DMS153 treated with DMSO at 0.1 percent for 48 hours (cell line): Measurements from ENCODE around the gene AXIN2.
A peak's percentile ranks its signal among the peaks of the same experiment; 100 is the strongest.

Experiments
- DNase-seq: peaks from one replicate; lab custom pipeline; 2025; ENCODE audit not compliant: unreplicated experiment; lab: John Stamatoyannopoulos, UW

AXIN2 gene

GRCh38 chr17:65554553-65555223 is 6.8 kb downstream of the AXIN2 start:
- peak; percentile 37 for DNase-seq

DNA sequence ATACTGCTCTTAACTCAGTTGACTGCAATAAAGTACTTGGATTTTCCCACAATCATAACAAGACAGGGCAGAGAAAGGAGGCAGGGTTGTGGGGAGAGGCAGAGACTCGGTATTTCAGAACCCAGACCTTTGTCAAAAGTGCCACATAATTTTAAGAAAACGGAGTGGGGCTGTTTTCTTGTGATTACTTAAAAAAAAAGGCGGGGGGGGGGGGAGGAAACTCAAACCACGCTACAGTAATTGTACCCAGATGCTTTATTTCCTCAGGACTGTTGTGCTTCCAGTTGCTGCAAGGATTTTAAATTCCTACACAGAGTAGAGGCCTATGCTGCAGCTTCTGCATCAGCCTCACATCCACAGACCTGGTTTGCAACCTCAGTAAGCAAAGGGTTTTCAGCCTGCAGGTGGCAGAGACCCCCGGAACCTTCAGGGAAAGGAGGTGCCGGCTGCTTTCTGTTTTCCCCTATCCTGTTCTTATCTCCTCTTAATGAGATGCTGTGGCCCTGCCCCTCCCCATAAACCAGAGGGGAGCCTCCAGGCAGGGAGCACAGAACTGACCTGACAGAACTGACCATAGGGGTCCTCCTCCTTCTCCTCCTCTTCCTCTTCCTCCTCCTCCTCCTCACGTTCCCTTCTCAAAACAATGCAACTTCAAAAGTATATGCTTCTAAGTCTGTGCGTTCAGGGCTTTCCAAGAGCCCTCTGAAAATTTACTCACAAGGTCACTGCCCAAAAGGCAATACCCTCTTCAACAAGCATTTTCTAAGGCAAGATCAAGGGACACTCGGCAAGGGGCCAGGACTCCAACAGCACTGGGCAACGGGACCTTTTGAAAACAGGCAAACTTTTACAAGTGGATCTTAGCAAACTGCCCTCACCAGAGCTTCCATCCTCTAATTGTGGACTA is 7.5 kb downstream of the AXIN2 start:
- DNase-seq = no peak

DNA sequence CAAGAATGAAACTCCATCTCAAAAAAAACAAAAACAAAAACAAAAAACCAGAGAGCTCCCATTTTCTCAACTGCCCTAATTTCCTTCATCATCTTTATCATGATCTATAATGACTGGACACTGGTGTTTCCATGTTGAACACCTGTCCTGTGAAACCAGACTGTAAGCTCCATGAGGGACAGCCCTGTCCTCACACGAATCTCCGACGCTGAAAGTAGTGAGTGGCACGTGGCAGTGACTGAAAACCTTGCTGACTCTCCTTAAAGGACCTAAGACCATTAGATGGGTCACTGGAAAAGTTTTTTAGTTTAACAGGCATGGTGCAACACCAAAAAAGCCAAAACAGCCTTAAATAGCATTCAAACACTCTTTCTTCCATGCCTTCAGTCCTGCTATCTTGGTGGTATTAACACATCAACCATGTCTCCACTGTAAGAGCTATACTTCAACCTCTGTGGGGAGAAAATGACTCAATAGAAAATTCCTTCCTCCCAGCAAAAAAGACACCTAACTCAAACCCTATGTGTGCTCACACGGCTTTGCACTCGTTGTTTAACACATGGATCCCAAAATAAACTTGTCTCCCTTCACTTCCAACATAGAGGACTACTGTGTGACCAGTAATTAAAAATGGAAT is 8.3 kb downstream of the AXIN2 start:
- DNase-seq = no peak

GRCh38 chr17:65552214-65552613 is 9.2 kb downstream of the AXIN2 start:
- no peak for DNase-seq

GRCh38 chr17:65551267-65552040 is 10.0 kb downstream of the AXIN2 start:
- no peak for DNase-seq

DNA sequence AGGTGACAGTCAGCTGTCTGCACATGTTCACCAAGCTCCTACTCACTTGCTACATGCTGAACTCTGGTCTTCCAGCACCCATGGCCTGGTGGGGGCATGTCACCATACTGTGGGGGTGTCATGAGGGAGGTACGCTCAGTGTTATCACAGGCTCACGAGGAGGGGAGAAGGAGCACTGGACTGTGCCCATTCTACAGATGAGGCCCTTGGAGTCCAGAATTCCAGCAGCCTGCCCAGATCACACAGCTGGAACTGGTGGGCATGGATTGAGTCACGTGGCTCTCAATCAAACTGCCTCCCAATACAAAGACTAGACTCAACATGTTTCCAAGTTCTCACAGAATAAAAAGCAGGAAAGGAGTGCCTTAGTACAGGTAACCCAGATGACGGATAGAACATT is 10.7 kb downstream of the AXIN2 start:
- DNase-seq = no peak

GRCh38 chr17:65550075-65550662 is 11.3 kb downstream of the AXIN2 start:
- DNase-seq = no peak

GRCh38 chr17:65548269-65548969 is 13.0 kb downstream of the AXIN2 start:
- no peak for DNase-seq

- no peak for DNase-seq
Measured at GRCh38 chr17:65547253-65547670, 14.2 kb downstream of the AXIN2 start.

DNA sequence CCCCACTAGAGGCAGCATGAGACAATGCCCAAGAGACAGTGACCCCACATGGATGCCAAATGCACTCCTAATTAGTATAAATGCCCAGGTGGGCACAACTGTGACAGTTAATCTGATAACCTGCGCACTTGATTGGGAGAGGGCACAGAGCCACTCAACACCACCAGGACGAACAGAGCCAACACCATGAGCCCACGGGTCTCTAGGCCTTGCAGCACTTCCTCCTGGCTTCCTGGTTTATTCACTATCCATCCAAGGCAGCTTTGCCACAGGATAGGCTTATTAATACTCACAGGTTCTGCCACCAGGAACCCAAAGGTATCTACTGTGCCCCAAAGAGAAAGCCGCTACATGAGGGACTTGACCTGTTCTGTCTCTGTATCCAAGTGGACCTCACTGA is 14.9 kb downstream of the AXIN2 start:
- DNase-seq = no peak

- no peak for DNase-seq
Measured at GRCh38 chr17:65545705-65546523, 15.5 kb downstream of the AXIN2 start.

GRCh38 chr17:65544672-65545071 is 16.8 kb downstream of the AXIN2 start:
- DNase-seq = no peak

- no peak for DNase-seq
Measured at GRCh38 chr17:65542610-65543009, 18.8 kb downstream of the AXIN2 start.

DNA sequence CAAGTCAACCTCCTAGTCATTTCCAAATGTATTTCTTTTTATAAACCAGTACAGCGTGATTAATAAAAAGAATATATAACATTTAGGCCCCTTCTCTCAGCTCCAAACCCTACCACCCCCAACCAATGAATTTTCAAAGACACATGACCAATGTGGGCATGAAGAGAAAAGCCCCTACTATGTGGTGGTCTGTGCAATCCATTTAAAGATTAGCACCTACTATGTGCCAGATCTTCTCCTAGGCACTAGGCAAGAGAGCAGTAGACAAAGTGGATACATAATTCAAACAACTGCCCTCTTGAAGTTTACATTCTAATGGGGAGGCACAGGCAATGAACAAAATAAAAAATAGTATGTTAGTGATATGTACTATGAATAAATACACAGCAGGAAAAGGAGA is 19.4 kb downstream of the AXIN2 start:
- no peak for DNase-seq

DNA sequence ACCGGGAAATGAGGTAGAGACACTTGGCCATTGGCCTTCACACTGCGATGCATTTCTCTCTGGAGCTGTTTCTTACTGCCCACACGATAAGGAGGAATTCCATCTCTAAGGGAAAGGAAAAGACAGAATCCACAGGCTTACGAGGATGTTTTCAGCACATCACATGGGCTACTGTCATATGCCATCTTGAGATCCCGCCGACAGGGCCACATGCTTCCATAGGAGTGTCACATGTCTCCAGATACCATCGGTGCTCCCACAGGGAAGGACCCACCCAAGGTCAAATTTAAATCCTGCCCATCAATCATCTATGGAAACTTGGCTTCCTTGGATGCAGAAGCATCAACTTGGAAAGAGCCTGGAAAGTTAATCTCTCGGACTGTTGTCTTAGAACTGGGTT is 20.0 kb downstream of the AXIN2 start:
- DNase-seq = no peak

DNA sequence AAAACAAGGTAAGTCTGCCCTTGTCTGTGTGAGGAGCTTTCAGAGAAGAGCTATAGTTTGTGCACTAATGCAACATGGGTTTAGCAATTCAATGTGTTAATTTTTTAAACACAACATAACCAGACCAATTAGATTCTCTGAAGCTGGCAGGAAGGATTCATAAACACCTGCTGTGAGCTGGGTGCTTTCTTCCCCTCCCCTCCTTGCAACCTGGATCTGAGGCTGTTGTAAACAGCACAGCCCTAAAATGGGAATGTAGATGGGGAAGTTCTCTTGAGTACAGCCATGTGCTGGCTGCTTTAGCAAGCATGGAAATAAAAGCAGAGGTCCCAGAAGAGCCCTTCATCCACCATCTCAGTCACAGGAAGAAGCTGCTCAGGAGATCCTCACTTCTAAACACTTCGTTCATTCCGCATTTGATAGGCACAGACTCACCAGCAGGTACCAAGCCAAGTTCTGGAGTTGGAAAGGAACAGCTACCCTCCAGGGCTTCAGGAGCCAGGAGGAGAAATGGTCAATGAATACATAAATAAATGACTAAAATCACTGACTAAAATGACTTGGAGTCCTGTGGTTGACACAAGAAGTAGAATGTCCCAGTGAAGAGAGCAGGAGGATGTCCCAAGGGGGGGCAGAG is 21.7 kb downstream of the AXIN2 start:
- no peak for DNase-seq

GRCh38 chr17:65538675-65539529 is 22.5 kb downstream of the AXIN2 start:
- no peak for DNase-seq
